GM18867 (cell line): ENCODE results near the gene LAMTOR4.
"Not testable (repeated sequence)": the region's sequence is repeated elsewhere in the genome, so short reads cannot be mapped to it uniquely, and the experiment has no call there.

Experiments used
- ATAC-seq: cut with Tn5 transposase; IDR thresholded peaks from one replicate; pipeline ENCODE4 v1.9.1; 2021; ENCODE audit warnings: mild to moderate bottlenecking, moderate library complexity; ENCODE audit not compliant: unreplicated experiment

Gene LAMTOR4

GRCh38 chr7:100169147-100169850, 20.6 kb downstream of the LAMTOR4 start:
- no peak for ATAC-seq

GRCh38 chr7:100170101-100170897, 21.6 kb downstream of the LAMTOR4 start:
- no peak for ATAC-seq

GRCh38 chr7:100171087-100171681, 22.5 kb downstream of the LAMTOR4 start:
- ATAC-seq = no peak

GRCh38 chr7:100171840-100172239, 23.1 kb downstream of the LAMTOR4 start:
- ATAC-seq = no peak

GRCh38 chr7:100173806-100174495, 25.2 kb downstream of the LAMTOR4 start:
- no peak for ATAC-seq

GRCh38 chr7:100174582-100174981, 25.9 kb downstream of the LAMTOR4 start:
- no peak for ATAC-seq

- no peak for ATAC-seq
Observed at GRCh38 chr7:100175296-100175935, 26.7 kb downstream of the LAMTOR4 start.

GRCh38 chr7:100176096-100177044, 27.7 kb downstream of the LAMTOR4 start:
- ATAC-seq = no peak

GRCh38 chr7:100177045-100178001, 28.6 kb downstream of the LAMTOR4 start, which contains the start of the genes GPC2 and STAG3:
Gene GPC2, minus strand, starts transcription at chr7:100177381. Its CDS starts 182 bp downstream, at chr7:100177199.
Gene STAG3, plus strand, starts transcription at chr7:100177918. Its CDS starts 2,639 bp downstream, at chr7:100180557.
- peak; percentile 88 for ATAC-seq

- ATAC-seq = not testable (repeated sequence)
Observed at GRCh38 chr7:100180084-100180483, 31.4 kb downstream of the LAMTOR4 start.

- ATAC-seq = not testable (repeated sequence)
Observed at GRCh38 chr7:100182616-100183015, 33.9 kb downstream of the LAMTOR4 start.

- not testable (repeated sequence) for ATAC-seq
Observed at GRCh38 chr7:100183090-100183489, 34.4 kb downstream of the LAMTOR4 start.

- ATAC-seq = no peak
Observed at GRCh38 chr7:100185726-100186125, 37.0 kb downstream of the LAMTOR4 start.

GRCh38 chr7:100189061-100189460, 40.3 kb downstream of the LAMTOR4 start:
- no peak for ATAC-seq

GRCh38 chr7:100190048-100190711, 41.5 kb downstream of the LAMTOR4 start:
- ATAC-seq = no peak

- no peak for ATAC-seq
Observed at GRCh38 chr7:100191775-100192174, 43.1 kb downstream of the LAMTOR4 start.

GRCh38 chr7:100192281-100192862, 43.7 kb downstream of the LAMTOR4 start:
- not testable (repeated sequence) for ATAC-seq
